LNCAP (cell line): Measurements from ENCODE around the gene ZNF438.

ENCODE experiments used
- TF ChIP-seq, protein P1 (sequence below): fragments of 450-650 bp; IDR thresholded peaks from 2 replicates; pipeline ENCODE4 v1.5.1; 2017; ENCODE audit warnings: mild to moderate bottlenecking

Gene ZNF438

DNA sequence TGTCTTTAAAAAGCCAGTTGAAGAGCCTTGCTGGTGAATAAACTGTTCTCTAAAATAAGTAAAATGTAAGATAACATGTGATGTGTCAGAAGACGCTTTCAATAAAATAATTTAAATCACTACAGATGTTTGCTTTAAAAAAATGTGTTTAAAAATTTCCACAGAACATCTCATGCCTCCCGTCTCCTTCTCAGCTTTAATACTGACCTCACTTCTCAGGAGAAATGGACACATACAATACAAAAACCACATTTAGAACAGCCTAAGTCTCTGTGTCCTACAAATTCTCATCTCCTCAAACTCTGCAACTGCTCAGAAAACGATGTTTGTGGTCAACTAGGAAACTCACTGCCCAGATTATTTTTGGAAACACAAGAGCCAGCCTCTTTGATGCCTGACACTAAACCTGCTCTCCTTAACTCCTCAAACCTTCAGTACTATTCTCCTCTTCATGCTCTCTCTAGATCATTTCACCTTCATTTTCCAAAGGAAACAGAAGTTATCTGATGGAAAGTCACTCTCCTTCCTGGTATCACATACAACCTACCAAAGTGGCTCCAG lies 120.3 kb downstream of the ZNF438 start:
- TF ChIP-seq, protein P1, sequence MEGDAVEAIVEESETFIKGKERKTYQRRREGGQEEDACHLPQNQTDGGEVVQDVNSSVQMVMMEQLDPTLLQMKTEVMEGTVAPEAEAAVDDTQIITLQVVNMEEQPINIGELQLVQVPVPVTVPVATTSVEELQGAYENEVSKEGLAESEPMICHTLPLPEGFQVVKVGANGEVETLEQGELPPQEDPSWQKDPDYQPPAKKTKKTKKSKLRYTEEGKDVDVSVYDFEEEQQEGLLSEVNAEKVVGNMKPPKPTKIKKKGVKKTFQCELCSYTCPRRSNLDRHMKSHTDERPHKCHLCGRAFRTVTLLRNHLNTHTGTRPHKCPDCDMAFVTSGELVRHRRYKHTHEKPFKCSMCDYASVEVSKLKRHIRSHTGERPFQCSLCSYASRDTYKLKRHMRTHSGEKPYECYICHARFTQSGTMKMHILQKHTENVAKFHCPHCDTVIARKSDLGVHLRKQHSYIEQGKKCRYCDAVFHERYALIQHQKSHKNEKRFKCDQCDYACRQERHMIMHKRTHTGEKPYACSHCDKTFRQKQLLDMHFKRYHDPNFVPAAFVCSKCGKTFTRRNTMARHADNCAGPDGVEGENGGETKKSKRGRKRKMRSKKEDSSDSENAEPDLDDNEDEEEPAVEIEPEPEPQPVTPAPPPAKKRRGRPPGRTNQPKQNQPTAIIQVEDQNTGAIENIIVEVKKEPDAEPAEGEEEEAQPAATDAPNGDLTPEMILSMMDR, result no peak

DNA sequence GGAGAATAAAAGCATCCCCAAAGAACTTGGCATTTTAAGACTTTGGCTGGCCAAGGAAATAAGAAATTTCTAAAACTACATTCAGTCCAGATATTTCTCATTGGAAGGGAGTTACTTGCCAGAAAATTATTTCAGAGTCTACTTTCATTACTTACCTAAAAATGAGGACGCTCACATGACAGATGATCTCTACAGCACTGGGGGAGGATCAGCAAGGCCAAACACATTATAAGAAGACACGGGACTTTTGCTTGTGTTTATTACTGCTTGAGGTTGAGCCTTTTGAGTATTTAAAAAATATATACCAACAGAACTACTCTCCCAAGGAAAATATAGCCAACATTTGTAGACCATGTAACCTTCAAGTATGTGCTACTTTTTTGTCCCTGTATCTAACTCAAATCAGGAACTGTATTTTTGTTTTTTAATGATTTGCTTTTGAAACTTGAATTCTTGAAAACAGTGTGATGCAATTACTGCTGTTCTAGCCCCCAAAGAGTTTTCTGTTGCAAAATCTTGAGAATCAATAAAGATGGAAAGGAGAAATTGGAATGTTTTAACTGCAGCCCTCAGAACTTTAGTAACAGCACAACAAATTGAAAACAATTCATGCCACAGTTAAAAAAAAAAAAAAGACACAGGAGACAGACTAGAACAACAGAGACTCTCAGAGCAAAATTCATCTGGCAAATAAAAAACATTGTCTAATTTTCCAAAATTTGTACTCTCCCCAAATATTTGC lies 128.1 kb downstream of the ZNF438 start:
- TF ChIP-seq, protein P1, result no peak

DNA sequence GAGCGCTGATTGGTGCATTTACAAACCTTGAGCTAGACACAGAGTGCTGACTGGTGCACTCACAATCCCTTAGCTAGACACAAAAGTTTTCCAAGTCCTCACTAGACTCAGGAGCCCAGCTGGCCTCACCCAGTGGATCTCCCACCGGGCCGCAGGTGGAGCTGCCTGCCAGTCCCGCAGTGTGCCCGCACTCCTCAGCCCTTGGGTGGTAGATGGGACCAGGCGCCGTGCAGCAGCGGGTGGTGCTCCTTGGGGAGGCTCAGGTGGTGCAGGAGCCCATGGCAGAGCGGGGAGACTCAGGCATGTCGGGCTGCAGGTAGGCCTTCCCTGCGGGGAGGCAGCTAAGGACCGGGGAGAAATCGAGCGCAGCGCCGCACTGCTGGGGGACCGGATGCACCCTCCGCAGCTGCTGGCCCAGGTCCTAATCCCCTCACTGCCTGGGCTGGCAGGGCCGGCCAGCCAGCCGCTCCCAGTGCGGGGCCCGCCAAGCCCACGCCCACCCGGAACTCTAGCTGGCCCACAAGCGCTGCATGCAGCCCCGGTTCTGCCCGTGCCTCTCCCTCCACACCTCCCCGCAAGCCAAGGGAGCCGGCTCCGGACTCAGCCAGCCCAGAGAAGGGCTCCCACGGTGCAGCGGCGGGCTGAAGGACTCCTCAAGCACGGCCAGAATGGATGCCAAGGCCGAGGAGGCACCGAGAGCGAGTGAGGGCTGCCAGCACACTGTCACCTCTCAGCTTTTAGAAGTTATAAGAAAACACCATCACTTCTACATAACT lies 128.9 kb downstream of the ZNF438 start:
- TF ChIP-seq, protein P1, result no peak

DNA sequence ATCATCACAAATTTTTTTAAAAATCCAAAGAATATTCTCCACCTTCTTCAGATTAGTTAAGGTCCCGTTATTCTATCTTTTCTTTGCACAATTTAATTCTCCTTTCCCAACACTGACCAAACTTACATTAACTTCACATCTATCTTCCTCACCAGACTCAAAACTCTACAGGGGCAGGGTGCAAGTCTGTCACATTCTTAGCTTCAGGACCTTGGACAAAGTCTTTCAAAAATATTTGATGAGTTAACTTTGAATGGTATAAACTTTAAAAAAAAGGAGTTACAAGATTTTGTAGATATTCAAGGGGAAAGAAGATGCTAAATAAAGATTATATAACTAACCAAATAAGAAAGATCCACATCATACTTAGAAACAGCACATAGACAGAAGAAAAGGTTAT lies 132.7 kb downstream of the ZNF438 start:
- TF ChIP-seq, protein P1, result no peak

DNA sequence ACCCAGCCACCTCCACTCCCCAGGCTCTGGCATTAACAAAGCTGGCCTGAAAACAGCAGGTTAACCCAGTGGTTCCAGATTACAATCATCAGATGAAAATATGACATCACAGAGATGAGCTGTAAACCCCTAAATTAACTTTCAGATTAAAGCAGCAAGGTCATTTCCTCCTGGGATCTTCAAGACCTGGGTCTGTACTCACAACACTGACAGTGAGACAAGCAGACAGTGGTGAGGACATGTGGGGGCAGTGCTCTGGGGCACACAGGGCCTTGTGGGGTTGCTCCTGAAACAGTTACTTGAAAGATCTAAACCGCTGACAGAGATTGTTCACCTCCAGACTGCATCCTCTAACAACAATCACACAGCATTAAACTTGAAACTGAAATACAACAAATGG lies 134.1 kb downstream of the ZNF438 start:
- TF ChIP-seq, protein P1, result no peak

DNA sequence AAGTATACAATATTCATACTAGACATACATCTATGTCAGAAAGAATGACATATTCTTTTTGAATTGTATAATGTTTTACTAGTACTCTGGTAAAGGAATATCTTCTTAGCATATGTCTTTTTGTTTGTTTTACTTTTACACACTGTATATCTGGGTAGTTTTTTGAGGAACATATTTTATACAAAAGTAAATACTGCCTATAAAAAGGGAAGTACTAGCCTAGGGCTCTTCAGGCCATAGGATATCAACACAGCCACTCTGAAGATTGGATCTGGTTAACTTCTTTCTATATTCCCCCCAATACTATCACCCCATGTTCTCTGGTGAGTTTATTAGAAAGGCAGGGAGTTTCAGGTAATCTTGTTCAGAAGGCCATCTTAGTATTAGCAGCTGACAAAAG lies 134.6 kb downstream of the ZNF438 start:
- TF ChIP-seq, protein P1, result no peak

DNA sequence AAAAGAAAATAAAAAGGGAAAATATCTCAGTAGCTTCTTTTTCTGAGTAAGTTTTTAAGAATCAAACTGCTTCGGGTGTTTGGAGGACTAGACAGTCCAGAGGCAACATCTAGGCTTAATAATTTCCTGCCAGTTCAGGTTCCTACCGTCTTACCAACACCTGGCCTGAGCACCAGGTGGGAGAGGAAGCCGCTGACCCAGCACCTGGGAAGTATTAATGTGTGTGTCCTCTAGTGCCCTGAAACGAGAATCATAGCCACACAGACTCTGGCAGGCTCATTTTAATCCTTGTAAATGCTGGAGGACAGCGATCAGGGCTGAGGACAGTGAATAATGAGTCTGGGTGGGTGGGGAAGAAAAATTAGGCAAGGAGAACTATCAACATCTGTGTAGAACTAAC lies 137.4 kb downstream of the ZNF438 start:
- TF ChIP-seq, protein P1, result no peak
